Astrocyte (in vitro differentiated cells and primary cell): ENCODE results near the gene HRAS. TPM values are rescaled to one million over a fixed set of nuclear protein-coding genes. Genes with fewer than 3 reads are reported as not detected.

Experiments used
- DNase-seq: peaks from one replicate; pipeline ENCODE4 v3.0.0-alpha.2; 2010; ENCODE audit warnings: low read depth
- FAIRE-seq: peaks from 2 replicates; lab custom pipeline; 2011; peaks lifted over from hg19 to GRCh38; lab: Jason Lieb, UNC
- H2AFZ ChIP-seq: 2 replicates; pipeline ENCODE4 v1.6.0; 2012; ENCODE audit warnings: low read depth, low read length, inconsistent platforms
- H3K27ac ChIP-seq: 2 replicates; pipeline ENCODE4 v1.5.1; 2011; ENCODE audit warnings: low read depth, low read length, inconsistent platforms
- H3K27me3 ChIP-seq: 2 replicates; pipeline ENCODE4 v1.6.0; 2011; ENCODE audit warnings: low read length, inconsistent platforms; ENCODE audit not compliant: insufficient read depth
- H3K36me3 ChIP-seq: 2 replicates; pipeline ENCODE4 v1.5.1; 2011; ENCODE audit warnings: low read length, inconsistent platforms; ENCODE audit not compliant: insufficient read depth
- H3K4me1 ChIP-seq: 2 replicates; pipeline ENCODE4 v1.5.1; 2011; ENCODE audit warnings: low read length, inconsistent platforms; ENCODE audit not compliant: insufficient read depth
- H3K4me2 ChIP-seq: 2 replicates; pipeline ENCODE4 v1.6.0; 2012; ENCODE audit warnings: low read length, inconsistent platforms
- H3K4me3 ChIP-seq: 2 replicates; pipeline ENCODE4 v1.5.1; 2011; ENCODE audit warnings: low read depth, mild to moderate bottlenecking, low read length, inconsistent platforms; ENCODE audit not compliant: insufficient read depth
- H3K79me2 ChIP-seq: 2 replicates; pipeline ENCODE4 v1.6.0; 2012; ENCODE audit warnings: mild to moderate bottlenecking, low read length, inconsistent platforms; ENCODE audit not compliant: insufficient read depth
- H3K9ac ChIP-seq: 2 replicates; pipeline ENCODE4 v1.6.0; 2012; ENCODE audit warnings: mild to moderate bottlenecking, low read length, inconsistent platforms
- H3K9me3 ChIP-seq: 2 replicates; pipeline ENCODE4 v1.5.1; 2012; ENCODE audit warnings: low read depth, mild to moderate bottlenecking, low read length, inconsistent platforms; ENCODE audit not compliant: insufficient read depth
- H4K20me1 ChIP-seq: 2 replicates; pipeline ENCODE4 v1.6.0; 2012; ENCODE audit warnings: low read length, inconsistent platforms; ENCODE audit not compliant: insufficient read depth
- H3K27ac Mint-ChIP-seq: one replicate; pipeline ENCODE4 v1.8.0; 2021; ENCODE audit warnings: mild to moderate bottlenecking, mixed read lengths; ENCODE audit not compliant: unreplicated experiment
- H3K27me3 Mint-ChIP-seq: one replicate; pipeline ENCODE4 v1.8.0; 2021; ENCODE audit warnings: low read depth, mixed read lengths; ENCODE audit not compliant: unreplicated experiment
- H3K36me3 Mint-ChIP-seq: one replicate; pipeline ENCODE4 v1.8.0; 2021; ENCODE audit warnings: low read depth, mixed read lengths; ENCODE audit not compliant: unreplicated experiment
- H3K4me1 Mint-ChIP-seq: one replicate; pipeline ENCODE4 v1.8.0; 2021; ENCODE audit warnings: low read depth, mixed read lengths; ENCODE audit not compliant: unreplicated experiment
- H3K4me3 Mint-ChIP-seq: one replicate; pipeline ENCODE4 v1.8.0; 2021; ENCODE audit warnings: mild to moderate bottlenecking, moderate library complexity, mixed read lengths; ENCODE audit not compliant: unreplicated experiment
- H3K9me3 Mint-ChIP-seq: one replicate; pipeline ENCODE4 v1.8.0; 2021; ENCODE audit warnings: mild to moderate bottlenecking, mixed read lengths; ENCODE audit not compliant: unreplicated experiment
- CTCF ChIP-seq: IDR thresholded peaks from 2 replicates; pipeline ENCODE4 v1.5.1; 2011; ENCODE audit warnings: low read depth, mild to moderate bottlenecking, inconsistent platforms, low read length, moderate library complexity; ENCODE audit not compliant: insufficient read depth
- EZH2 ChIP-seq: IDR thresholded peaks from 2 replicates; pipeline ENCODE4 v1.6.1; 2012; ENCODE audit warnings: mild to moderate bottlenecking, low read length, inconsistent platforms; ENCODE audit not compliant: insufficient read depth
- total RNA-seq: library from RNA; stranded (reverse); gene quantifications from 2 replicates; pipeline ENCODE4 v1.2.1, GENCODE V29; 2021

The HRAS gene
- total RNA-seq, 1 donor from 2014 or later = 84.2 TPM

- FAIRE-seq = no peak
These were observed 9.2 kb downstream of the HRAS start for GRCh38 chr11:526192-526591.

GRCh38 chr11:521177-521688 lies 14.1 kb downstream of the HRAS start:
- Mint-ChIP-seq H3K27me3 (no peaks in the 10 kb centered on the region), H3K27ac (no peak overlapping the region), H3K4me1 (no peaks in the 10 kb centered on the region), H3K4me3 (no peak overlapping the region), H3K9me3 (peaks cover 9% of the 10 kb centered on the region), H3K36me3 (peaks cover 15% of the 10 kb centered on the region)
- H3K4me1 ChIP-seq = no peaks in the 10 kb centered on the region
- H3K9ac ChIP-seq = no peak overlapping the region
- H3K36me3 ChIP-seq = no peaks in the 10 kb centered on the region
- FAIRE-seq (no peak), DNase-seq (no peak)
- H3K9me3 ChIP-seq = no peaks in the 10 kb centered on the region
- H3K4me3 ChIP-seq = no peak overlapping the region
- H3K27me3 ChIP-seq = no peaks in the 10 kb centered on the region
- no peaks in the 10 kb centered on the region for H4K20me1 ChIP-seq
- H2AFZ ChIP-seq = no peak overlapping the region
- TF ChIP-seq EZH2 = no peak
- no peak for TF ChIP-seq CTCF
- H3K79me2 ChIP-seq = no peaks in the 10 kb centered on the region
- no peak overlapping the region for H3K4me2 ChIP-seq
- no peak overlapping the region for H3K27ac ChIP-seq

More at GRCh38 chr11:526192-526591, 9.2 kb downstream of the HRAS start:
- peaks cover 2% of the 10 kb centered on the region for H3K36me3 Mint-ChIP-seq
- H3K9ac ChIP-seq = no peak overlapping the region
- no peaks in the 10 kb centered on the region for H3K4me1 Mint-ChIP-seq
- H3K27me3 Mint-ChIP-seq = no peaks in the 10 kb centered on the region
- no peaks in the 10 kb centered on the region for H3K4me1 ChIP-seq
- peaks cover 2% of the 10 kb centered on the region for H4K20me1 ChIP-seq
- H3K27me3 ChIP-seq = no peaks in the 10 kb centered on the region
- no peak overlapping the region for H2AFZ ChIP-seq
- DNase-seq = no peak
- no peaks in the 10 kb centered on the region for H3K36me3 ChIP-seq
- H3K9me3 Mint-ChIP-seq = no peaks in the 10 kb centered on the region
- H3K27ac Mint-ChIP-seq = no peak overlapping the region
- no peak overlapping the region for H3K4me3 Mint-ChIP-seq
- TF ChIP-seq CTCF = no peak
- no peaks in the 10 kb centered on the region for H3K9me3 ChIP-seq
- no peak overlapping the region for H3K4me3 ChIP-seq
- H3K27ac ChIP-seq = no peak overlapping the region
- no peaks in the 10 kb centered on the region for H3K79me2 ChIP-seq
- H3K4me2 ChIP-seq = no peak overlapping the region

- TF ChIP-seq EZH2 = no peak
- no peak for TF ChIP-seq CTCF
- Histone ChIP-seq H3K79me2 (no peaks in the 10 kb centered on the region), H3K27ac (no peak overlapping the region), H3K4me3 (no peak overlapping the region), H3K9ac (no peak overlapping the region), H3K4me1 (no peaks in the 10 kb centered on the region), H3K4me2 (no peak overlapping the region), H2AFZ (no peak overlapping the region), H4K20me1 (no peaks in the 10 kb centered on the region), H3K27me3 (no peaks in the 10 kb centered on the region), H3K9me3 (no peaks in the 10 kb centered on the region), H3K36me3 (peaks cover 3% of the 10 kb centered on the region)
- no peaks in the 10 kb centered on the region for H3K27me3 Mint-ChIP-seq
- FAIRE-seq (no peak), DNase-seq (no peak)
- H3K27ac Mint-ChIP-seq = no peak overlapping the region
- no peak overlapping the region for H3K4me3 Mint-ChIP-seq
- peaks cover 14% of the 10 kb centered on the region for H3K9me3 Mint-ChIP-seq
- H3K36me3 Mint-ChIP-seq = peaks cover 18% of the 10 kb centered on the region
- H3K4me1 Mint-ChIP-seq = no peaks in the 10 kb centered on the region
These were observed 14.8 kb downstream of the HRAS start for GRCh38 chr11:520428-521176.
